Activated gamma-delta T cell (primary cell): ENCODE measurements around the gene ZIC1.

Experiments used
- DNase-seq: peaks from one replicate; lab custom pipeline; 2025; lab: John Stamatoyannopoulos, UW
- total RNA-seq, 2 donors: gene quantifications; one replicate each; lab custom pipeline; 2026; lab: John Stamatoyannopoulos, UW

The ZIC1 gene
- 0 to 0.04 reads per million in 2 donors for total RNA-seq

DNA sequence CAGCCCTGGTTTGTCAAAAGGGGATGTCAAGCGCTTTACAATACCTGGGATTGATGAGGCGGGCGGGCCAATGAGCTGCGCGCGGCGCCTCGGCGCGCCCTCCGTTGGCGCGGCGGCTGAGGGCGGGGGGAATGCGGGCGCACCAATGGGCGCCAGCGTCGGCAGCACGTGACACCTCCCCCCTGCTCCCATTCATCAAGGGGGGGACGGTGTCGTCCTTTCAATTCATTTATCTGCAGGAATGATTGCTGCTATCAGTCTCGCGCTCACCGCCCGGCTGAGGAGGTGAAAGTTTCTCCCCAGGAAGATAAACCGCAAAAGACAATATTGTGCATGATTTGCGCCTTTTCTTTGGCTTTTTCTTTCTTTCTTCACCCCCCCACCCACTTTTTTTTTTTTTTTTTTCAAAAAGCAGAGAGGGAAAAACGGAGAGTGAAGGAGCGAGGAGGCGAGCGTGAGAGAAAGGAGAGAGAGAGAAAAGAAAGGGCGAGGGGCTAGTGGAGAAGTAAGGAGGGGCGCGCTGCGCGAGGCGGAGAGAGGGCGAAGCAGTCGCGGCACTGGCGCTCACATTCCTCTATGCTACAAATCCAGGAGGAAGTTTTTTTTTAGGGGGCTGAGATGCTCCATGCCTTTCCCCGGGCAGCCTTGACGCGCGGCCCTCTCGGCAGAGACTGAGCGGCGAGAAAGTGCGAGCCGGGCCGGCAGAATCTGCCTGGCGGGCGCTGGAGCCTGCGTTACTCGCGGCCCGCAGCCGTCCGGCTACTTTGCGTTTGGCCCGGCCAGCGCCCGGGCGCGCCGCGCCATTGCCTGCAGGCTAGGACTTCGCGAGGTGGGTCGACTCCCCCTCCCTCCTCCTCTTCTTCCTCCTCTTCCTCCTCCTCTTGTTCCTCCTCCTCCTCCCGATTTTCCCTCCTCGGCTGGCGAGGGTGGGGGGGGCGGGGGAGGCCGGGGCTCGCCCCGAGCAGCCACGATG, at the start of gene ZIC1:
Gene ZIC1 (plus strand): TSS at position 223 of the 973 bp plus-strand sequence. CDS start 748 bp downstream, at position 971.
- no peak for DNase-seq

GRCh38 chr3:147360051-147360439, 49.1 kb upstream of the ZIC1 start:
- DNase-seq: no peak

DNA sequence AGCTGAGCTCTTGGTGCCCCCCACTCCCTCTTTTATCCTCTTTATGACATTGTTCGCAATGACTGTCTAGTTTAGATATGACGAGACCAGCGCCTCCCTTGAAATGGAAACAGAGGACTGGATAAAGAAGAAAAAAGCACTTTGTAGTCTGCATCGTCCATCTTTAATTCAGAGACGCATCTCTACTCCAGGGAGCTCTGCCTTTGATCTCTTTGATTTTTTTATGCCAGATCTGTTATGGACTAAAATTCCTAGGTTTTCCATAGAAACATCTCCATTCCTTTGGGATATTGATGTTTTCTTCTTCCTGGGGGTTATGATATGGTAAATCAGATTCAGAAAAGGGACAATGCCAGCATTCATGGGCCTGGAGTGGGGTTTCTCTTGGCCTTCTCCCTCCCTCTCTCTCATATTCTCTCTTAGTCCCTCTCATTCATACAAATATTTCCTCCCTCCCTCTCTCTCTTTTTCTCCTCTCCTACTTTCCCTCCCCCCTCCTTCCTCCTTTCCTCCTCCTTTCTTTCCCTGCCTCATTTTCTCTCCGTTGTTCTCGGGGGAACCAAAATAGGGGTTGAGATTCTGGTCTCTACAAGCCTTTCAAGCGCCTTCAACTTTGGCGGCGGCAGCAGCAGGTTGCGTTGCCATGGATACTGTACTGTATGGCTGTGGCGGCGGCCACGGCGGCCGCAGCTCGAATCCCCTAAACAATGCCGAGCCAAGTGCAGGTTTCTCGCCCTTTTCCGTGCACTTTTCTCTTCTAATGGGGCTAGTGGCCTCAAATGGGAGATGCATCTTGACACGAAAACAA, 48.3 kb upstream of the ZIC1 start:
- DNase-seq: no peak

DNA sequence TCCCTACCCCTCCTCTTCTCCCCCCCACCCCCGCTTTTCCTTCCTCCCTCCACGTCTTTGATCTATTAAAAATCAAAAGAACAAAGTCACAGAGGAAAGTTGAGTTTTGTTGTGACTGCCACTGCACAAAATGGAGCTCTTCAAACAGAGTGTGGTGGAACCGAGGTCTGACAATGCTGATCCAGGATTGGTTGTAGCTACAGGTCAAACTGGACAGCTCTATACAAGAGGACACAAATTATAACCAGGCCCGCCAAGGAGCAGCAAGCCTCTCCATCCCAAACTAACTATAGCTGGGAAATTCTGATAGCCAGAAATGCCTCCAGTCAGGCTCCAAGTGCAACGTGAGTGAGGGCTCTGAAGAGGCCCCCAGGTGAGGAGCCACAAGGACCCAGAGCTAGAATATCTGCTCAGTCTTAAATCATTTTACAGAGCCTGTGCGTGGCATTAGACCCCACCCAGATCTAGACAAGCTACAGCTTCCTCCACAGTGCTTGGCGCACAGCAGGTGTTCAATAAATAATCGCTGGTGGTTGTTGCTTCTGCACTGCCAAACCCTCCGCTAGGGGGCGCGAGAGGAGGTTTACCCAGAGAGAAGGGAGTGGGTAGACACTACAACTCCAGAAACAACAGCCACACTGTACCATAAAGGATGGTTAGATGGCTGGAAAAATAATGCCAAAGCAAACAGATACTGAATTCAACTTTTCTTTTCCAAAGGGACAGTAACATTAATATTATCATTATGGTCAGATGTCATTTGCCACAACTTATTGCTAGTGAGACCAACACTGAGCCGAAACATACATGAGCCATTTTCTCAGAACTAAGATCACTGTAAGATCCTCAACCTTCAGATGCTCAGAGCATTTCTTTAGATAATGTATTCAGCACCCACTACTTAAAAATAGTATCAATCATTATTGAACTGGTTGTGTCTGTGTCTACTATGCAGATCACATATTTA, 47.4 kb upstream of the ZIC1 start:
- no peak for DNase-seq

GRCh38 chr3:147364771-147365170, 44.4 kb upstream of the ZIC1 start:
- no peak for DNase-seq

DNA sequence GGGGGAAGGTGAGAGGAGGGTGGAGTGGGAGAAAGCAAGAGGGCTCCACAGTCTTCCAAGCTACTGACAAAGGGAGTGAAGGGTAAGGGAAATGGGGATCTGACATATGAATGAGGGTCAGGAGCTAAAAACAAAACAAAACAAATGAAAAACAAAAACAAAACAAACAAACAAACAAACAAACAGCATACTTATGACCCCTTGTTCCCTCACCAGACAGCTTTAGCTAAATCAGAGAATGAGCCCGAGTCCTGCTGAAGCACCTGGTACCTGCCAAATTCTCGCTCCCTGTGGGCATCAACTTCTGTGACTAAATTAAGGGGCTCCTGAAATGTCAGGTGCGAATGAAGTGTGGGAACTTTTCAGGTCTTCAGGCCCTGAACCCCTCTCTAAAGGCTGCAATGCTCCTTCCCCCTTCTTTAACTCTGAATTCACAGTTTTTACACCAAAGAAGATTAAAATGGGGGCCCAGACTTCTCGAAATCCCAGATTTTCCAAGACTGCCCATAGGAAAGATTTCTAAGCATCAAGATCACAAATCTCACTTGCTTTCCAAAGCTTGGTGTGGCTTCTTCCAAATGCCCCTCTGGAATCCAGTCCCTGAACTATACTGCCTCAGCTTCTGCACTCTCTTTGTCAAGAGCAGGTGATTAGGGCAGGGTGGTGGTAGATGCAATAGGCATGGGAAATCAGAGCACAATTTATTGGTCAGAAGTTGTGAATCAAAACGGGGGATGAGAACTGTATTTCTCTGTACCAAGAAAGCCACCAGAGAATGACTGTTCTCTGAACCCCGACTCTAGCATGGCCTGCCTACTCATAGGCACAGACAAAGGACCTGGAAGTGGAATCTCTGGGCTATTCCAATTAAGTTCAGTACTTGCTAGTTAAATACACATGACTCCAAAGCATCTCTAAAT, 43.7 kb upstream of the ZIC1 start:
- DNase-seq: no peak

GRCh38 chr3:147367676-147368075, 41.5 kb upstream of the ZIC1 start:
- DNase-seq: no peak

DNA sequence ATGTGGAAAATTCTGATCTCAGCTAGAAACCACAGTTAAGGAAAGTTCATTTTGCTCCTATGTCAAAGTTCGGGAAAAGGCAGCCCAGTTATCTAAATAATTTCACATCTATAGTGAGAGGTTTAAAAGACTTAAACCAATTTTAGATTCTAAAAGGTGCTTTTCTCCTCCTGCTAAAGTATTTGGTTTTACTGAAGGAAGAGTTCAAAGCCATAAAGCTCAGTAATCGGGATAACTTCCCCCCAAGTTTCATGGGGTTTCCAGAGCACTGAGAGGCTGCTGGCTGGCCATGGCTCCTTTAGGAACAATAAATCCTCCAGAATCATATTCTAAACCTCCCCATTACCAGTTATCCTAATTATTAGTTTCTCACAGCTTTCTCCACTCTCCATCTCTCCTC, 41.0 kb upstream of the ZIC1 start:
- no peak for DNase-seq

DNA sequence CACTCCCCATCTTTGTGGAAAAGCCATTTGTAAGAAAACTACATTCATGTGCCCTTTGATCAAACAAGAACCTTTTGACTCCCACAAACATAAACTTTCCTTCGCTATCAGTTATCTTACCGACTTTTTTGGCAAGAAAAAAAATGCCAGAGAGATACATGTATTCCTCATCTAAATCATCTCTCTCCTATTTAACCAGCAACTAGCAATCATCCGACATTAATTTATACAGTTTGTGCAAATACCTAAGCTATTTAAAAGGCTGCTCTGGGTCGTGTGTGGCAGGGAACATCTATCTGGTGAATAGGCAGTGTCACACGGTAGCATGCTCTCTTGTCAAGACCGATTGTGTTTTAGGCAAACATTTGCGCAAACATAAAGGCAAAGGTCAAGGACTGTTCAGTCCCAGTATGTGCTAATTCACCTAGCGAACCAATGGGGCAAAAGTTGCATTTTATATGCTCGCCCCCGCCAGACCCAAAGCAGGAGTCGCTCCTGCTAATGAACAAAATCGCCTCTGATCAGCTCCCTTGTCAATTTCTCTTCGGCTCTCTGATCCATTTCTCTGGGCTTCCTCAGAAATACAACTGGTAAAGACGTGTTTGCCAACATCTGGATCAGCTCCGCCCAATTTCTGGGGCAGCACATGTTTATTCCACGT, 40.5 kb upstream of the ZIC1 start:
- DNase-seq: no peak

GRCh38 chr3:147369231-147369630, 39.9 kb upstream of the ZIC1 start:
- no peak for DNase-seq

- no peak for DNase-seq
Observed at GRCh38 chr3:147369661-147370123, 39.5 kb upstream of the ZIC1 start.

DNA sequence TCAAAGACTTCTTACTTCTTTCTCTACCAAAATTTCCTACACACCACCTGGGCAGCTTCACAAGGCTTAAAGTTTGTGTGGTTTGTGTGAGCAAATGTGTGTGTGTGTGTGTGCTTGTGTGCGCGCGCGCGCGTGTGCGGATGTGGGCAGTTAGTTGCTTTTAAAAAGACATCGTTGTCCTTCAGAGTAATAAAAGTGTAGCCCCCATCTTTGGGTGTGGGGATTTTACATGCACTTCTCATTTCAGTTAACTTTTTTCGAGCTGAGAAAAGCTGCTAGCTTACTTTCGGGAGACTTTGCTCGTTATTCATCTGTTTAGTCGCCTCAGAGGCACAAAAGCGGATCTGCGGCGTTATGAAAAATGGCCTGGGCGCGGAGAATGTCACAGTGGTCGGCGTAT, 38.8 kb upstream of the ZIC1 start:
- no peak for DNase-seq

- DNase-seq: no peak
Observed at GRCh38 chr3:147371140-147371539, 38.0 kb upstream of the ZIC1 start.

DNA sequence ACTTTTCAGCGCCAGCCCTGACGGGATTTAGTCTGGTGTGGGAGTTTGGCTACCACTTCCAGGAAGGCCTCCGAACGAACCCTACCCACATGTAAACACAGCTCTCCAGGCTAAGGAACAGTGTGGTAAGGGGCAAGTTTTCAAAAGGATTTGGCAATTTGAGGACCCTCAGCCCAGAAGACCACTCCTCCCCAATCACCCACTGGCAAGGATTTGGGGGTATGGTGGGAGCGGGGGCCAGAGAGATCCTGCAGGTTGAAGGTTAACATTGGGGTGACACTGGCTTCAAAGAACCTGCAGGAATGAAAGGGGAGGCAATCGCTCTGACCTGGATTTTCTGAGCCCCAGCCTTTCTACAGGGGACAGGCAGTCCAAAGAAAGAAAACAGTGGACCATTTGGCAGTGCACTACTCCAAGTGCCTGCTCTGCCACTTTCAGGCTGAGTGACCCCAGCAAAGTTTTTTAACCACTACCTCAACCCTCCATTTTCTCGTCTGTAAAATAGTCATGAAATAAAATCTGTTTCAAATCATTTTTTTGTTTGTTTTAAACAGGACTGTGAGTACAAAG, 37.3 kb upstream of the ZIC1 start:
- DNase-seq: no peak

GRCh38 chr3:147372525-147373027, 36.6 kb upstream of the ZIC1 start:
- DNase-seq: no peak

GRCh38 chr3:147373301-147373700, 35.9 kb upstream of the ZIC1 start:
- no peak for DNase-seq

- no peak for DNase-seq
Observed at GRCh38 chr3:147377412-147378367, 31.5 kb upstream of the ZIC1 start.

- DNase-seq: no peak
Observed at GRCh38 chr3:147379651-147380050, 29.5 kb upstream of the ZIC1 start.
